ENCODE results near the gene ANGPTL2. TPM values are rescaled to one million over a fixed set of nuclear protein-coding genes. Genes with fewer than 3 reads are reported as not detected.

ANGPTL2 gene
- total RNA-seq, 3 donors from 2014 or later, result 4.1 to 50.9 (median 11.6) TPM

- Histone ChIP-seq H3K4me1 (ENCODE audit: low read depth) (no peaks in the 10 kb centered on the region), H3K9me3 (no peaks in the 10 kb centered on the region), H3K4me3 (no peak overlapping the region), H3K36me3 (ENCODE audit: low read depth) (no peaks in the 10 kb centered on the region)
- DNase-seq (no peak), ATAC-seq (no peak)
- intact Hi-C loops (cut with DNase I, micrococcal nuclease), result no loop called here
- no peak for TF ChIP-seq CTCF (IDR thresholded peaks at IDR 0.05)
Observed at GRCh38 chr9:127056446-127056845, 66.0 kb downstream of the ANGPTL2 start.

- DNase-seq, result no peak
Observed at GRCh38 chr9:127055745-127056402, 66.6 kb downstream of the ANGPTL2 start.

GRCh38 chr9:127053960-127054359 lies 68.5 kb downstream of the ANGPTL2 start:
- Histone ChIP-seq H3K9me3 (no peaks in the 10 kb centered on the region), H3K36me3 (ENCODE audit: low read depth) (no peaks in the 10 kb centered on the region), H3K4me1 (ENCODE audit: low read depth) (no peaks in the 10 kb centered on the region), H3K4me3 (no peak overlapping the region)
- intact Hi-C loops (cut with DNase I, micrococcal nuclease), result no loop called here
- DNase-seq (no peak), ATAC-seq (no peak)
- no peak for TF ChIP-seq CTCF (IDR thresholded peaks at IDR 0.05)

More at GRCh38 chr9:127055745-127056402, 66.6 kb downstream of the ANGPTL2 start:
- no peak for ATAC-seq
- intact Hi-C loops (cut with DNase I, micrococcal nuclease), result no loop called here
- H3K4me1 ChIP-seq (ENCODE audit: low read depth), result no peaks in the 10 kb centered on the region
- H3K4me3 ChIP-seq, result no peak overlapping the region
- no peaks in the 10 kb centered on the region for H3K9me3 ChIP-seq
- TF ChIP-seq CTCF (IDR thresholded peaks at IDR 0.05), result no peak
- H3K36me3 ChIP-seq (ENCODE audit: low read depth), result no peaks in the 10 kb centered on the region

GRCh38 chr9:127053057-127053821 lies 69.2 kb downstream of the ANGPTL2 start:
- Histone ChIP-seq H3K36me3 (ENCODE audit: low read depth) (no peaks in the 10 kb centered on the region), H3K9me3 (no peaks in the 10 kb centered on the region), H3K4me1 (ENCODE audit: low read depth) (peaks cover 6% of the 10 kb centered on the region), H3K4me3 (no peak overlapping the region)
- intact Hi-C loops (cut with DNase I, micrococcal nuclease), result no loop called here
- ATAC-seq (no peak), DNase-seq (no peak)
- TF ChIP-seq CTCF (IDR thresholded peaks at IDR 0.05), result no peak

- ATAC-seq, result no peak
- TF ChIP-seq CTCF (IDR thresholded peaks at IDR 0.05), result no peak
- Histone ChIP-seq H3K9me3 (no peaks in the 10 kb centered on the region), H3K4me1 (ENCODE audit: low read depth) (peaks cover 8% of the 10 kb centered on the region), H3K36me3 (ENCODE audit: low read depth) (no peaks in the 10 kb centered on the region), H3K4me3 (no peak overlapping the region)
- no peak for DNase-seq
- intact Hi-C loops (cut with DNase I, micrococcal nuclease), result no loop called here
Observed at GRCh38 chr9:127051881-127052595, 70.4 kb downstream of the ANGPTL2 start.

Data from mucosa of descending colon (tissue), 3 donors.